Neural crest cell (in vitro differentiated cells): ENCODE results near the gene CHD6. TPM values are rescaled to one million over a fixed set of nuclear protein-coding genes. Genes with fewer than 3 reads are reported as not detected.

ENCODE experiments used
- DNase-seq: peaks from one replicate; pipeline ENCODE4 v3.0.0; 2021; ENCODE audit warnings: low read depth, mixed read lengths, low spot score
- H3K27ac Mint-ChIP-seq: one replicate; pipeline ENCODE4 v1.8.0; 2021; ENCODE audit warnings: mild to moderate bottlenecking, mixed read lengths; ENCODE audit not compliant: unreplicated experiment
- H3K27me3 Mint-ChIP-seq: 2 replicates; pipeline ENCODE4 v1.8.0; 2021; ENCODE audit warnings: low read depth, mild to moderate bottlenecking, mixed read lengths
- H3K36me3 Mint-ChIP-seq: 2 replicates; pipeline ENCODE4 v1.8.0; 2021; ENCODE audit warnings: low read depth, mild to moderate bottlenecking, mixed read lengths
- H3K4me1 Mint-ChIP-seq: 2 replicates; pipeline ENCODE4 v1.8.0; 2021; ENCODE audit warnings: mixed read lengths
- H3K4me3 Mint-ChIP-seq: one replicate; pipeline ENCODE4 v1.8.0; 2021; ENCODE audit warnings: mild to moderate bottlenecking, mixed read lengths
- H3K9me3 Mint-ChIP-seq: 2 replicates; pipeline ENCODE4 v1.8.0; 2021; ENCODE audit warnings: mixed read lengths
- total RNA-seq: library from RNA; stranded (reverse); gene quantifications from 2 replicates; pipeline ENCODE4 v1.2.1, GENCODE V29; 2021
- TF ChIP-seq, protein P1 (sequence below): fragments of 200-600 bp; sonication (generic); conservative IDR thresholded peaks from 2 replicates; pipeline ENCODE4 v1.5.0; 2021; ENCODE audit warnings: antibody characterized with exemption, mild to moderate bottlenecking

Gene CHD6
- total RNA-seq, 1 donor from 2014 or later: 51.2 TPM

DNA sequence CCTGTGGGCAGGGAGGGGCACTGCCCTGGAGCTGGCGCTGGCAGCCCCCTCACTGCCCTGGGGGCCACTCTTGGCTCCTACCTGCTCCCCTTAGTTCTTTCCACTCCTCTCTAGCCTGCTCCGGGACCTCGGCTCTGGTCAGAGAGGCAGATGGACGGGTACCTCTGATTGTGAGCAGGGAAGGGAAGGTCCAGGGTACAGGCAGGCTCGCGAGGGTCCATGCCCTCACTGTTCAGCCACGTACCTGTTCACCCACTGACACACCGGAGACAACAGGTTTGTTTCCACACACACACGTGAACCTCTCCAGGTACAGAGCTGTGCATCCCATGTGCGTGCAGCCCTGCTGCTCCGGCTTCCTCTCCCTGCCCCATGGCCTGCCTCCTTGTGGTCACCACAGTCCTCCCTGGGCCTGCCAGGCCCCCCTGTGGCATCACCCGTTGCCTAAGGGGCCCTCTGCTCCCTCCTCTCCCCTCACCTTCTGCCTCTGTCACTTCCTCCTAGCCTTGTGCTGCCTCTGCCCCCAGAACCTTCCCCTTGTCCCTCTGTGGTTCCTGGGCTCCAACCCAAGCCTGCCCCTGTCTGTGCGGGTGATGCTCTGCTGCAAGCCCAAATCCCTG, 253.8 kb downstream of the CHD6 start:
- TF ChIP-seq, protein P1, sequence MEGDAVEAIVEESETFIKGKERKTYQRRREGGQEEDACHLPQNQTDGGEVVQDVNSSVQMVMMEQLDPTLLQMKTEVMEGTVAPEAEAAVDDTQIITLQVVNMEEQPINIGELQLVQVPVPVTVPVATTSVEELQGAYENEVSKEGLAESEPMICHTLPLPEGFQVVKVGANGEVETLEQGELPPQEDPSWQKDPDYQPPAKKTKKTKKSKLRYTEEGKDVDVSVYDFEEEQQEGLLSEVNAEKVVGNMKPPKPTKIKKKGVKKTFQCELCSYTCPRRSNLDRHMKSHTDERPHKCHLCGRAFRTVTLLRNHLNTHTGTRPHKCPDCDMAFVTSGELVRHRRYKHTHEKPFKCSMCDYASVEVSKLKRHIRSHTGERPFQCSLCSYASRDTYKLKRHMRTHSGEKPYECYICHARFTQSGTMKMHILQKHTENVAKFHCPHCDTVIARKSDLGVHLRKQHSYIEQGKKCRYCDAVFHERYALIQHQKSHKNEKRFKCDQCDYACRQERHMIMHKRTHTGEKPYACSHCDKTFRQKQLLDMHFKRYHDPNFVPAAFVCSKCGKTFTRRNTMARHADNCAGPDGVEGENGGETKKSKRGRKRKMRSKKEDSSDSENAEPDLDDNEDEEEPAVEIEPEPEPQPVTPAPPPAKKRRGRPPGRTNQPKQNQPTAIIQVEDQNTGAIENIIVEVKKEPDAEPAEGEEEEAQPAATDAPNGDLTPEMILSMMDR: no peak

DNA sequence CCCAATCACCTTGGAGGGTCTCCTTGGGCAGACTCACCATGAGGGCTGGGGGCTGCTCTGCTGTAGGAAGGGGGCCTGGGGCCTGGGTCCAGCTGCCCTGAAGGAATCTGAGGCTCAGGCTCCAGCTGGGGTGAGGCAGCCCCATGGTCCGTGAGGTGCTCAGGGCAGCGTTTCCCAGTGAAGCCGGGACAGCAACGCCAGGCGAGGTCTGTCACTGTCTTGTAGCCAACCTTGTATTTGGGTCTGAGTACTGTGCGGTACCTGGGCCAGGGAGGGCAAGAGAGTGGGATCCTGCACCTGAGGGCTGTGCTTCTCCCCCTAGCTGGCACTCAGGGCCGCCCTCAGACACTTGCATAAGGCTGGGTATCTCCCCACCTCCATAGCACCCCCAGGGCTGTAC, 254.6 kb downstream of the CHD6 start:
- Mint-ChIP-seq H3K27me3 (peaks cover 28% of the 10 kb centered on the region), H3K36me3 (no peaks in the 10 kb centered on the region)

More for the DNA sequence above, 253.8 kb downstream of the CHD6 start:
- DNase-seq: no peak
- H3K4me3 Mint-ChIP-seq: no peak overlapping the region
- H3K4me1 Mint-ChIP-seq: peaks cover 6% of the 10 kb centered on the region
- peaks cover 33% of the 10 kb centered on the region for H3K27me3 Mint-ChIP-seq
- H3K27ac Mint-ChIP-seq: no peak overlapping the region
- no peaks in the 10 kb centered on the region for H3K9me3 Mint-ChIP-seq
- no peaks in the 10 kb centered on the region for H3K36me3 Mint-ChIP-seq

DNA sequence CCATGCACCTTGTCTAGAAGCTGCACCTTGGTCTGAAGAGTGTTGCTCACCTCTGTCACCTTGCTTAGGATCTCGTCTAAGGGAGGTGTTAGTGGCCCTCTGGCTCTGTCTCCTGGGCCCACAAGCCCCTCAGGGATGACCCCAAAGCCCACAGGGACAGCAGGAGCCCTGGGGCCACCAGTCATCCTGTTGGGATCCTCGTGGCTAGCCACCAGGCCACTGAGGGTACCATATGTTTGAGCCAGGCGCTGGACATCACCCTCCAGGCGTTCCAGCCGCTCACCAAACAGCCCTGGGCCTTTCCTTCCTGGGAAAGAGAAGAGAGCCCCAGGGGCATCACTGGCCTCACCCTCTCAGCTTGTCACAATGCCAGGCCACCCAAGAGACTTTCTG, 255.4 kb downstream of the CHD6 start:
- Mint-ChIP-seq H3K4me3 (no peak overlapping the region), H3K27me3 (peaks cover 23% of the 10 kb centered on the region), H3K4me1 (peaks cover 6% of the 10 kb centered on the region), H3K36me3 (no peaks in the 10 kb centered on the region), H3K27ac (no peak overlapping the region), H3K9me3 (no peaks in the 10 kb centered on the region)
- no peak for DNase-seq
- TF ChIP-seq, protein P1: no peak

More for the DNA sequence above, 254.6 kb downstream of the CHD6 start:
- DNase-seq: no peak
- Mint-ChIP-seq H3K9me3 (no peaks in the 10 kb centered on the region), H3K4me3 (no peak overlapping the region), H3K27ac (no peak overlapping the region), H3K4me1 (peaks cover 6% of the 10 kb centered on the region)
- TF ChIP-seq, protein P1: no peak

- TF ChIP-seq, protein P1: no peak
- Mint-ChIP-seq H3K27ac (no peak overlapping the region), H3K9me3 (no peaks in the 10 kb centered on the region), H3K4me3 (no peak overlapping the region), H3K27me3 (peaks cover 16% of the 10 kb centered on the region), H3K4me1 (peaks cover 2% of the 10 kb centered on the region), H3K36me3 (no peaks in the 10 kb centered on the region)
- no peak for DNase-seq
Observed at GRCh38 chr20:41361757-41362747, 256.1 kb downstream of the CHD6 start.

- H3K27me3 Mint-ChIP-seq: peaks cover 14% of the 10 kb centered on the region
- TF ChIP-seq, protein P1: no peak
- DNase-seq: no peak
- no peak overlapping the region for H3K27ac Mint-ChIP-seq
- H3K36me3 Mint-ChIP-seq: no peaks in the 10 kb centered on the region
- H3K4me3 Mint-ChIP-seq: no peak overlapping the region
- no peaks in the 10 kb centered on the region for H3K4me1 Mint-ChIP-seq
- H3K9me3 Mint-ChIP-seq: no peaks in the 10 kb centered on the region
Observed at GRCh38 chr20:41360831-41361756, 257.1 kb downstream of the CHD6 start.
